Measurements from ENCODE around the gene NRXN3. TPM values are rescaled to one million over a fixed set of nuclear protein-coding genes. Genes with fewer than 3 reads are reported as not detected.
A peak's percentile ranks its signal among the peaks of the same experiment; 100 is the strongest.

Gene NRXN3
- total RNA-seq, 2 donors from 2014 or later: 1.3 to 2.3 TPM

GRCh38 chr14:79658769-79659168 lies 1488.6 kb downstream of the NRXN3 start:
- Histone ChIP-seq H3K9me3 (no peaks in the 10 kb centered on the region), H3K4me3 (no peak overlapping the region), H3K27ac (no peak overlapping the region), H3K27me3 (no peaks in the 10 kb centered on the region), H3K4me1 (no peaks in the 10 kb centered on the region), H3K36me3 (replicated peaks in 1 of 2; ENCODE audit: insufficient read depth in 1 of 2, low read depth in 2 of 2) (no peaks in the 10 kb centered on the region)
- no peak for ATAC-seq
- intact Hi-C loops (cut with DNase I): no loop called here
- DNase-seq: no peak
- TF ChIP-seq POLR2A (IDR thresholded peaks at IDR 0.05) (no peak), CTCF (IDR thresholded peaks at IDR 0.05) (no peak)
- WGBS, 2 donors: 88 to 90% methylated on average over 4 of the region's 4 CpGs

- Histone ChIP-seq H3K36me3 (replicated peaks in 1 of 2; ENCODE audit: insufficient read depth in 1 of 2, low read depth in 2 of 2) (no peaks in the 10 kb centered on the region), H3K4me3 (no peak overlapping the region), H3K27me3 (no peaks in the 10 kb centered on the region), H3K4me1 (no peaks in the 10 kb centered on the region), H3K9me3 (no peaks in the 10 kb centered on the region), H3K27ac (no peak overlapping the region)
- DNase-seq (no peak), ATAC-seq (no peak)
- intact Hi-C loops (cut with DNase I): no loop called here
- TF ChIP-seq CTCF (IDR thresholded peaks at IDR 0.05) (no peak), POLR2A (IDR thresholded peaks at IDR 0.05) (no peak)
- WGBS, 2 donors: 75 to 78% methylated on average over 7 of the region's 7 CpGs
Observed at GRCh38 chr14:79660053-79660939, 1490.1 kb downstream of the NRXN3 start.

GRCh38 chr14:79661752-79662151 lies 1491.6 kb downstream of the NRXN3 start:
- H3K4me3 ChIP-seq: no peak overlapping the region
- no peak for ATAC-seq
- WGBS, 2 donors: 31 to 40% methylated on average over 4 of the region's 4 CpGs
- intact Hi-C loops (cut with DNase I): no loop called here
- no peaks in the 10 kb centered on the region for H3K9me3 ChIP-seq
- H3K36me3 ChIP-seq (replicated peaks in 1 of 2; ENCODE audit: insufficient read depth in 1 of 2, low read depth in 2 of 2): no peaks in the 10 kb centered on the region
- H3K27ac ChIP-seq: no peak overlapping the region
- DNase-seq: peak in 1 of 4 donors; percentile 1
- no peak for TF ChIP-seq POLR2A (IDR thresholded peaks at IDR 0.05)
- TF ChIP-seq CTCF (IDR thresholded peaks at IDR 0.05): no peak
- no peaks in the 10 kb centered on the region for H3K4me1 ChIP-seq
- H3K27me3 ChIP-seq: no peaks in the 10 kb centered on the region

- Histone ChIP-seq H3K27ac (no peak overlapping the region), H3K9me3 (no peaks in the 10 kb centered on the region), H3K4me3 (no peak overlapping the region), H3K36me3 (replicated peaks in 1 of 2; ENCODE audit: insufficient read depth in 1 of 2, low read depth in 2 of 2) (no peaks in the 10 kb centered on the region), H3K4me1 (no peaks in the 10 kb centered on the region), H3K27me3 (no peaks in the 10 kb centered on the region)
- DNase-seq (no peak), ATAC-seq (no peak)
- intact Hi-C loops (cut with DNase I): no loop called here
- WGBS, 2 donors: 72 to 75% methylated on average over 2 of the region's 2 CpGs
- no peak for TF ChIP-seq CTCF (IDR thresholded peaks at IDR 0.05)
- no peak for TF ChIP-seq POLR2A (IDR thresholded peaks at IDR 0.05)
Observed at GRCh38 chr14:79663453-79663852, 1493.3 kb downstream of the NRXN3 start.

- 95 to 96% methylated on average over 3 of the region's 3 CpGs for WGBS, 2 donors
- ATAC-seq (no peak), DNase-seq (no peak)
- Histone ChIP-seq H3K9me3 (no peaks in the 10 kb centered on the region), H3K4me1 (no peaks in the 10 kb centered on the region), H3K27ac (no peak overlapping the region), H3K27me3 (no peaks in the 10 kb centered on the region), H3K4me3 (no peak overlapping the region), H3K36me3 (replicated peaks in 1 of 2; ENCODE audit: insufficient read depth in 1 of 2, low read depth in 2 of 2) (no peaks in the 10 kb centered on the region)
- intact Hi-C loops (cut with DNase I): no loop called here
- TF ChIP-seq CTCF (IDR thresholded peaks at IDR 0.05) (no peak), POLR2A (IDR thresholded peaks at IDR 0.05) (no peak)
Observed at GRCh38 chr14:79665556-79665955, 1495.4 kb downstream of the NRXN3 start.

Data from body of pancreas (tissue), 4 donors.